CD4-positive, alpha-beta T cell (primary cell): Measurements from ENCODE around the gene DENND1A. TPM values are rescaled to one million over a fixed set of nuclear protein-coding genes. Genes with fewer than 3 reads are reported as not detected.

Source experiments
- ATAC-seq: fragments of 200-7000 bp; cut with Tn5 transposase; one replicate; pipeline ENCODE4 v1.10.0; 2022; ENCODE audit warnings: mild to moderate bottlenecking; ENCODE audit not compliant: poor library complexity
- CTCF ChIA-PET: fragments of 350-600 bp; sonication (Branson Sonifier 250); formaldehyde crosslinking; loops from one replicate; lab custom pipeline; 2021; ENCODE audit warnings: antibody characterized with exemption, inconsistent platforms; lab: Charles Lee
- POLR2A ChIA-PET: fragments of 350-600 bp; sonication (Branson Sonifier 250); formaldehyde crosslinking; loops from one replicate; lab custom pipeline; 2021; ENCODE audit warnings: antibody characterized with exemption, inconsistent platforms; lab: Charles Lee
- DNase-seq, 14 experiments: peaks; one replicate each; pipeline ENCODE4 v3.0.0-alpha.2; 2013 to 2020; ENCODE audit warnings: mixed read lengths in 2 of 14
- H3K27ac ChIP-seq, 2 donors: one replicate each; pipeline versions ENCODE4 v1.5.1 to v1.7.0; 2013; ENCODE audit warnings: low read length in 2 of 2, low read depth in 1 of 2, mild to moderate bottlenecking in 1 of 2
- H3K27me3 ChIP-seq, 2 experiments: 1 replicate in 1 of 2; 2 replicates in 1 of 2; pipeline versions ENCODE4 v1.6.1 to v1.7.0; 2013; ENCODE audit warnings: low read length in 2 of 2, control low read depth in 1 of 2, mild to moderate bottlenecking in 1 of 2, moderate library complexity in 1 of 2; ENCODE audit not compliant: insufficient read depth in 2 of 2, control insufficient read depth in 1 of 2
- H3K36me3 ChIP-seq: one replicate; pipeline ENCODE4 v1.6.1; 2013; ENCODE audit warnings: low read length, control low read depth; ENCODE audit not compliant: insufficient read depth
- H3K4me1 ChIP-seq: one replicate; pipeline ENCODE4 v1.6.1; 2013; ENCODE audit warnings: low read length, control low read depth; ENCODE audit not compliant: insufficient read depth
- H3K4me3 ChIP-seq: one replicate; pipeline ENCODE4 v1.5.1; 2013; ENCODE audit warnings: mild to moderate bottlenecking, low read length, moderate library complexity
- H3K9me3 ChIP-seq, 2 experiments: 1 replicate in 1 of 2; 2 replicates in 1 of 2; pipeline versions ENCODE4 v1.6.1 to v1.7.0; 2013; ENCODE audit warnings: low read length in 2 of 2, mild to moderate bottlenecking in 2 of 2, control low read depth in 1 of 2, moderate library complexity in 1 of 2; ENCODE audit not compliant: control insufficient read depth in 1 of 2, insufficient read depth in 1 of 2
- H3K27ac Mint-ChIP-seq: one replicate; pipeline ENCODE4 v1.8.0; 2020; ENCODE audit warnings: mixed read lengths
- H3K27me3 Mint-ChIP-seq: one replicate; pipeline ENCODE4 v1.8.0; 2021; ENCODE audit warnings: mixed read lengths
- H3K36me3 Mint-ChIP-seq: one replicate; pipeline ENCODE4 v1.8.0; 2021; ENCODE audit warnings: low read depth, mixed read lengths
- H3K4me1 Mint-ChIP-seq: one replicate; pipeline ENCODE4 v1.8.0; 2021; ENCODE audit warnings: low read depth, mixed read lengths
- H3K4me3 Mint-ChIP-seq: one replicate; pipeline ENCODE4 v1.8.0; 2020; ENCODE audit warnings: mild to moderate bottlenecking, mixed read lengths
- H3K9me3 Mint-ChIP-seq: one replicate; pipeline ENCODE4 v1.8.0; 2020; ENCODE audit warnings: mixed read lengths
- intact Hi-C, 2 experiments: fragments of 100-400 bp; cut with DNase I in 1 of 2; cut with micrococcal nuclease in 1 of 2; formaldehyde crosslinking; loops; one replicate each; pipeline versions ENCODE4 v1.15.1 to v1.9.0; 2023 to 2025; cut with DNase I, micrococcal nuclease
- total RNA-seq, 174 experiments: library from RNA in 2 of 174; stranded (reverse) in 2 of 174; gene quantifications; one replicate each; pipeline ENCODE4 v1.2.3 and lab custom pipeline; 2021 to 2026
- TF ChIP-seq, protein P1 (sequence below): fragments of 200-600 bp; IDR thresholded peaks from one replicate; pipeline ENCODE4 v1.8.0; 2022; ENCODE audit warnings: antibody characterized with exemption, mild to moderate bottlenecking

The DENND1A gene
- total RNA-seq, 2 experiments from 2014 or later: 20.0 to 20.6 TPM

DNA sequence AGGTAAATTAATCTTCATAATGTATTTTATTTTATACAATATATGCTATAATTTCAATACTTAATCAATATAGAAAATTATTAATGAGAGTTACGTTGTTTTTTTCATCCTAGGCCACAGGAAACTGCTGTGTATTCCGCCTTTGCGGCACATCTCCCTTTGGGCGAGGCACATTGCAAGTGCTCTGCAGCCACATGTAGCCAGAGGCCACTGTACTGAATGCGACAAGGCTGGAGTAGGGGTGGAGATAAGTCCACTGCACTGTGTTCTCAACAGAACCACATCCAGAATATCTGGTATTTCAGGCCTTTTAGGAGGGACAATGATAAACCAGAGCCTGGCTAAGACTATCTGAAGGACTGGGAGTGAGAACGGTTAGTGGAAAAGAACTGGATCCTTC, 439.2 kb downstream of the DENND1A start:
- no peak overlapping the region for H3K27ac Mint-ChIP-seq
- H3K27ac ChIP-seq: no peak overlapping the region
- ChIA-PET CTCF (no interaction called here), POLR2A (no interaction called here)
- H3K4me3 ChIP-seq: no peak overlapping the region
- no peaks in the 10 kb centered on the region for H3K4me1 ChIP-seq
- H3K27me3 Mint-ChIP-seq: no peaks in the 10 kb centered on the region
- H3K4me3 Mint-ChIP-seq: no peak overlapping the region
- TF ChIP-seq, protein P1, sequence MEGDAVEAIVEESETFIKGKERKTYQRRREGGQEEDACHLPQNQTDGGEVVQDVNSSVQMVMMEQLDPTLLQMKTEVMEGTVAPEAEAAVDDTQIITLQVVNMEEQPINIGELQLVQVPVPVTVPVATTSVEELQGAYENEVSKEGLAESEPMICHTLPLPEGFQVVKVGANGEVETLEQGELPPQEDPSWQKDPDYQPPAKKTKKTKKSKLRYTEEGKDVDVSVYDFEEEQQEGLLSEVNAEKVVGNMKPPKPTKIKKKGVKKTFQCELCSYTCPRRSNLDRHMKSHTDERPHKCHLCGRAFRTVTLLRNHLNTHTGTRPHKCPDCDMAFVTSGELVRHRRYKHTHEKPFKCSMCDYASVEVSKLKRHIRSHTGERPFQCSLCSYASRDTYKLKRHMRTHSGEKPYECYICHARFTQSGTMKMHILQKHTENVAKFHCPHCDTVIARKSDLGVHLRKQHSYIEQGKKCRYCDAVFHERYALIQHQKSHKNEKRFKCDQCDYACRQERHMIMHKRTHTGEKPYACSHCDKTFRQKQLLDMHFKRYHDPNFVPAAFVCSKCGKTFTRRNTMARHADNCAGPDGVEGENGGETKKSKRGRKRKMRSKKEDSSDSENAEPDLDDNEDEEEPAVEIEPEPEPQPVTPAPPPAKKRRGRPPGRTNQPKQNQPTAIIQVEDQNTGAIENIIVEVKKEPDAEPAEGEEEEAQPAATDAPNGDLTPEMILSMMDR: no peak
- no peaks in the 10 kb centered on the region for H3K9me3 Mint-ChIP-seq
- intact Hi-C loops: no loop called here
- no peaks in the 10 kb centered on the region for H3K9me3 ChIP-seq
- no peak for DNase-seq
- no peaks in the 10 kb centered on the region for H3K36me3 ChIP-seq
- H3K36me3 Mint-ChIP-seq: no peaks in the 10 kb centered on the region
- no peaks in the 10 kb centered on the region for H3K4me1 Mint-ChIP-seq
- ATAC-seq: no peak
- no peaks in the 10 kb centered on the region for H3K27me3 ChIP-seq

DNA sequence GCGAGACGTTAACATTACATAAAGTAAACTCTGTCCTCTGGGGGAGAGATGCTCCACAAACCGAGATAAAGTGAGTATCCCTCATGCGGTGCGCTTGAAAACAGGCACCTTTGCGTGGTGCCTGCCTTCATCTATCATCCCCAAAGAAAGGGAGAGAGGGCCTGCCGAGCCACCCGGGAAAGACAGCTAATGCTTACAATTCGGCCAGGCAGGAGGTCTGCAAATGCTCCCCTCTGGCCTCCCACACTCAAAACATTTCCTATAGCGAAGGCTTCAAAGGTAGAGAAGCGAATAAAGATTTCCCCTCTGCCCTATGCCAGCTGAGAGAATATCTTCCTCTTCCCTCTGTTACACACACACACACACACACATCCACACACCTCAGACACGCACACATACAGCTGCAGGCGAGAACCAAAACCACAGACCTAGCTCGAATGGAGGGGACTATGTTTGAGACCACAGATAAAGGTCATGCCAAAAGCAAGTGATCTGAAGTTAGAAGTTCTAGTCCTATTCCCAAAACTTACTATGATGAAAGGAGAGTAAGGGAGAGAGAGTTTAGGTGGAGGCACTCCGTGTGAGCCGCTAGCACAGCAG, 441.1 kb downstream of the DENND1A start:
- TF ChIP-seq, protein P1: no peak
- Histone ChIP-seq H3K4me1 (no peaks in the 10 kb centered on the region), H3K27me3 (no peaks in the 10 kb centered on the region), H3K27ac (no peak overlapping the region), H3K9me3 (no peaks in the 10 kb centered on the region), H3K36me3 (no peaks in the 10 kb centered on the region), H3K4me3 (no peak overlapping the region)
- no peaks in the 10 kb centered on the region for H3K4me1 Mint-ChIP-seq
- H3K36me3 Mint-ChIP-seq: no peaks in the 10 kb centered on the region
- ChIA-PET CTCF (interaction anchor here (0.6 kb wide), 1 partner anchor 406 kb away, joined by 3 read pairs; no protein-coding TSS in a partner anchor), POLR2A (no interaction called here)
- no peaks in the 10 kb centered on the region for H3K27me3 Mint-ChIP-seq
- H3K9me3 Mint-ChIP-seq: no peaks in the 10 kb centered on the region
- ATAC-seq: no peak
- intact Hi-C loops: no loop called here
- no peak for DNase-seq
- H3K4me3 Mint-ChIP-seq: no peak overlapping the region
- H3K27ac Mint-ChIP-seq: no peak overlapping the region

DNA sequence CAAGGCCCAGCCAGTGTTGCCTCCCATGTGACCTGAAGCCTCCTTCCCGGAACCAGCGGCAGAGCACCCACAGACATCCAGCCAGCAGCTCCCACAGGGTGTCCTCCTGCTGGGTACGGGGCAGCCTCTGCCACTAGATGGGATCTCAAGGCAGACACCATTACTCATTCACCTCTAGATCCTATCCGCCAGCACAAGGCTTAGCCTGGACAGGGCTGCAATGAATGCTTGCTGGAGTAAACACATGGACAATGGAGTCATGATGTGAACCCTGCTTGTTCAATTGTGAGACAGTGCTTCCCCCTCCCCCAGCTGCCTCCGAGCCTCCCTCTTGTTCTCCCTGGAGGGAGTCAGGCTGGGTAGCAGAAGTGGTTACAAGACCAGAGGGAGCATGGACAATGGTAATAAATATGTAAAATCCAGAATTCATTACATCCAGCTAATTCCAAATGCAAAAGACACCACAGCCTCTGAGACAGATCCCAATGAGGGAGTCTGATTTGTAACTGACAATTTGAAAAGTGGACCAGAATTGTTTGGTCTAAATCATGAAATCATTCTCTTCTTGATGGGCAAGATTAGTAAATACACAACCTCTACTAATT, 441.9 kb downstream of the DENND1A start:
- Mint-ChIP-seq H3K27ac (no peak overlapping the region), H3K9me3 (no peaks in the 10 kb centered on the region), H3K4me1 (no peaks in the 10 kb centered on the region), H3K4me3 (no peak overlapping the region), H3K27me3 (no peaks in the 10 kb centered on the region), H3K36me3 (no peaks in the 10 kb centered on the region)
- ChIA-PET CTCF (no interaction called here), POLR2A (no interaction called here)
- H3K9me3 ChIP-seq: no peaks in the 10 kb centered on the region
- H3K36me3 ChIP-seq: no peaks in the 10 kb centered on the region
- TF ChIP-seq, protein P1: no peak
- ATAC-seq: no peak
- no peaks in the 10 kb centered on the region for H3K4me1 ChIP-seq
- intact Hi-C loops: no loop called here
- H3K27me3 ChIP-seq: no peaks in the 10 kb centered on the region
- no peak for DNase-seq
- H3K27ac ChIP-seq: no peak overlapping the region
- no peak overlapping the region for H3K4me3 ChIP-seq
